ENCODE measurements around the gene PPP1R37. TPM values are rescaled to one million over a fixed set of nuclear protein-coding genes. Genes with fewer than 3 reads are reported as not detected.

Gene PPP1R37
- total and polyA plus RNA-seq, 2 experiments from 2014 or later: 14.0 to 30.8 TPM

- no peak for DNase-seq (ENCODE audit: low spot score)
- no peak overlapping the region for H3K4me2 ChIP-seq
- H3K4me3 ChIP-seq: no peak overlapping the region
- no peaks in the 10 kb centered on the region for H4K20me1 ChIP-seq (ENCODE audit: insufficient read depth, poor library complexity, severe bottlenecking)
- no peaks in the 10 kb centered on the region for H3K27me3 ChIP-seq
- peaks cover 6% of the 10 kb centered on the region for H3K4me1 ChIP-seq (ENCODE audit: insufficient read depth)
- no peaks in the 10 kb centered on the region for H3K9me3 ChIP-seq (ENCODE audit: low read depth)
- H3K79me2 ChIP-seq: no peaks in the 10 kb centered on the region
- 95% methylated on average over 20 of the region's 27 CpGs for WGBS (ENCODE audit: low lambda C conversion rate, missing lambda C conversion rate)
- TF ChIP-seq EZH2 (IDR thresholded peaks at IDR 0.05; ENCODE audit: borderline replicate concordance) (no peak), EZH2phosphoT487 (IDR thresholded peaks at IDR 0.05; ENCODE audit: low read depth, severe bottlenecking, unreplicated experiment) (no peak)
- TF ChIP-seq, protein P1, sequence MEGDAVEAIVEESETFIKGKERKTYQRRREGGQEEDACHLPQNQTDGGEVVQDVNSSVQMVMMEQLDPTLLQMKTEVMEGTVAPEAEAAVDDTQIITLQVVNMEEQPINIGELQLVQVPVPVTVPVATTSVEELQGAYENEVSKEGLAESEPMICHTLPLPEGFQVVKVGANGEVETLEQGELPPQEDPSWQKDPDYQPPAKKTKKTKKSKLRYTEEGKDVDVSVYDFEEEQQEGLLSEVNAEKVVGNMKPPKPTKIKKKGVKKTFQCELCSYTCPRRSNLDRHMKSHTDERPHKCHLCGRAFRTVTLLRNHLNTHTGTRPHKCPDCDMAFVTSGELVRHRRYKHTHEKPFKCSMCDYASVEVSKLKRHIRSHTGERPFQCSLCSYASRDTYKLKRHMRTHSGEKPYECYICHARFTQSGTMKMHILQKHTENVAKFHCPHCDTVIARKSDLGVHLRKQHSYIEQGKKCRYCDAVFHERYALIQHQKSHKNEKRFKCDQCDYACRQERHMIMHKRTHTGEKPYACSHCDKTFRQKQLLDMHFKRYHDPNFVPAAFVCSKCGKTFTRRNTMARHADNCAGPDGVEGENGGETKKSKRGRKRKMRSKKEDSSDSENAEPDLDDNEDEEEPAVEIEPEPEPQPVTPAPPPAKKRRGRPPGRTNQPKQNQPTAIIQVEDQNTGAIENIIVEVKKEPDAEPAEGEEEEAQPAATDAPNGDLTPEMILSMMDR (IDR thresholded peaks at IDR 0.05; ENCODE audit: poor library complexity): no peak
- no peaks in the 10 kb centered on the region for H3K9me2 ChIP-seq (replicated peaks; ENCODE audit: insufficient read depth)
- H2AFZ ChIP-seq: no peak overlapping the region
- no peaks in the 10 kb centered on the region for H3K36me3 ChIP-seq (replicated peaks; ENCODE audit: insufficient read depth, low read depth)
- no peak overlapping the region for H3K27ac ChIP-seq
Measured at GRCh38 chr19:45158503-45159209, 65.7 kb downstream of the PPP1R37 start.

GRCh38 chr19:45159210-45159970 is 66.4 kb downstream of the PPP1R37 start:
- DNase-seq (ENCODE audit: low spot score): no peak
- Histone ChIP-seq H3K36me3 (replicated peaks; ENCODE audit: insufficient read depth, low read depth) (no peaks in the 10 kb centered on the region), H2AFZ (no peak overlapping the region), H3K9me2 (replicated peaks; ENCODE audit: insufficient read depth) (no peaks in the 10 kb centered on the region), H3K27me3 (no peaks in the 10 kb centered on the region), H3K79me2 (no peaks in the 10 kb centered on the region), H4K20me1 (ENCODE audit: insufficient read depth, poor library complexity, severe bottlenecking) (no peaks in the 10 kb centered on the region), H3K4me3 (no peak overlapping the region), H3K27ac (no peak overlapping the region), H3K4me2 (no peak overlapping the region), H3K9me3 (ENCODE audit: low read depth) (no peaks in the 10 kb centered on the region), H3K4me1 (ENCODE audit: insufficient read depth) (peaks cover 3% of the 10 kb centered on the region)
- WGBS (ENCODE audit: low lambda C conversion rate, missing lambda C conversion rate): 89% methylated on average over 11 of the region's 12 CpGs
- TF ChIP-seq, protein P1 (IDR thresholded peaks at IDR 0.05; ENCODE audit: poor library complexity): no peak
- TF ChIP-seq EZH2 (IDR thresholded peaks at IDR 0.05; ENCODE audit: borderline replicate concordance) (no peak), EZH2phosphoT487 (IDR thresholded peaks at IDR 0.05; ENCODE audit: low read depth, severe bottlenecking, unreplicated experiment) (no peak)

GRCh38 chr19:45159971-45160324 is 67.0 kb downstream of the PPP1R37 start:
- no peak for DNase-seq (ENCODE audit: low spot score)
- H3K9me3 ChIP-seq (ENCODE audit: low read depth): no peaks in the 10 kb centered on the region
- no peak overlapping the region for H3K4me3 ChIP-seq
- no peak for TF ChIP-seq EZH2phosphoT487 (IDR thresholded peaks at IDR 0.05; ENCODE audit: low read depth, severe bottlenecking, unreplicated experiment)
- TF ChIP-seq EZH2 (IDR thresholded peaks at IDR 0.05; ENCODE audit: borderline replicate concordance): no peak
- TF ChIP-seq, protein P1 (IDR thresholded peaks at IDR 0.05; ENCODE audit: poor library complexity): no peak
- H3K27ac ChIP-seq: no peak overlapping the region
- WGBS (ENCODE audit: low lambda C conversion rate, missing lambda C conversion rate): 91% methylated on average over 10 of the region's 10 CpGs
- no peaks in the 10 kb centered on the region for H4K20me1 ChIP-seq (ENCODE audit: insufficient read depth, poor library complexity, severe bottlenecking)
- no peak overlapping the region for H2AFZ ChIP-seq
- H3K4me2 ChIP-seq: no peak overlapping the region
- no peaks in the 10 kb centered on the region for H3K36me3 ChIP-seq (replicated peaks; ENCODE audit: insufficient read depth, low read depth)
- no peaks in the 10 kb centered on the region for H3K27me3 ChIP-seq
- H3K4me1 ChIP-seq (ENCODE audit: insufficient read depth): peaks cover 9% of the 10 kb centered on the region
- no peaks in the 10 kb centered on the region for H3K79me2 ChIP-seq
- no peaks in the 10 kb centered on the region for H3K9me2 ChIP-seq (replicated peaks; ENCODE audit: insufficient read depth)
